Testis (tissue), 3 donors: ENCODE measurements around the gene BIN1. TPM values are rescaled to one million over a fixed set of nuclear protein-coding genes. Genes with fewer than 3 reads are reported as not detected.

Experiments used
- DNase-seq: peaks from one replicate; pipeline ENCODE4 v3.0.0-alpha.2; 2019
- H3K27ac ChIP-seq, 2 donors: fragments of 200-600 bp; sonication (generic); one replicate each; pipeline ENCODE4 v1.5.1; 2019
- H3K27me3 ChIP-seq: fragments of 200-600 bp; sonication (generic); one replicate; pipeline ENCODE4 v1.5.1; 2019
- H3K36me3 ChIP-seq: fragments of 200-600 bp; sonication (generic); one replicate; pipeline ENCODE4 v1.5.1; 2017; ENCODE audit warnings: low read depth; ENCODE audit errors: missing control alignments
- H3K4me1 ChIP-seq: fragments of 200-600 bp; sonication (generic); one replicate; pipeline ENCODE4 v1.5.1; 2019
- H3K4me3 ChIP-seq, 2 donors: fragments of 200-600 bp; sonication (generic); one replicate each; pipeline ENCODE4 v1.5.1; 2017 to 2019
- H3K9me3 ChIP-seq: fragments of 200-600 bp; sonication (generic); one replicate; pipeline ENCODE4 v1.5.1; 2017
- POLR2A ChIP-seq: fragments of 450-650 bp; IDR thresholded peaks from one replicate; pipeline ENCODE4 v1.6.1; 2017; ENCODE audit warnings: antibody characterized with exemption, mild to moderate bottlenecking, moderate library complexity
- WGBS, 2 donors: methylation state at CpG; one replicate each; pipeline ENCODE4 v1.1.5; 2018; 5-methylcytosine and 5-hydroxymethylcytosine counted together
- intact Hi-C: fragments of 100-400 bp; cut with DNase I; formaldehyde crosslinking; loops from one replicate; pipeline ENCODE4 v1.15.1; 2023; ENCODE audit warnings: low total_unique reads
- polyA plus RNA-seq: library from polyadenylated mRNA; stranded (reverse); fragments of 350-450 nt; fragmentation: Illumina TruSeq; extraction: RNeasy Lipid Tissue Mini Kit (QIAGEN cat#74804); gene quantifications from one replicate; pipeline ENCODE4 v1.2.3, GENCODE V29; 2014; ENCODE audit warnings: low read depth, low replicate concordance; ENCODE audit not compliant: insufficient read depth
- total RNA-seq, 2 donors: library from RNA; depleted of rRNA; stranded (reverse); fragments of >200 nt; gene quantifications; one replicate each; pipeline ENCODE4 v1.2.3, GENCODE V29; 2016
- TF ChIP-seq, protein P1 (sequence below), 3 experiments: fragments of 450-650 bp in 2 of 3; fragments of 200-600 bp in 1 of 3; sonication (generic) in 1 of 3; IDR thresholded peaks; one replicate each; pipeline ENCODE4 v1.5.1; 2016 to 2019; ENCODE audit warnings: antibody characterized with exemption in 3 of 3, mild to moderate bottlenecking in 2 of 3, moderate library complexity in 1 of 3

Gene BIN1
- total and polyA plus RNA-seq, 3 donors from 2014 or later = 25.0 to 38.8 (median 28.7) TPM

DNA sequence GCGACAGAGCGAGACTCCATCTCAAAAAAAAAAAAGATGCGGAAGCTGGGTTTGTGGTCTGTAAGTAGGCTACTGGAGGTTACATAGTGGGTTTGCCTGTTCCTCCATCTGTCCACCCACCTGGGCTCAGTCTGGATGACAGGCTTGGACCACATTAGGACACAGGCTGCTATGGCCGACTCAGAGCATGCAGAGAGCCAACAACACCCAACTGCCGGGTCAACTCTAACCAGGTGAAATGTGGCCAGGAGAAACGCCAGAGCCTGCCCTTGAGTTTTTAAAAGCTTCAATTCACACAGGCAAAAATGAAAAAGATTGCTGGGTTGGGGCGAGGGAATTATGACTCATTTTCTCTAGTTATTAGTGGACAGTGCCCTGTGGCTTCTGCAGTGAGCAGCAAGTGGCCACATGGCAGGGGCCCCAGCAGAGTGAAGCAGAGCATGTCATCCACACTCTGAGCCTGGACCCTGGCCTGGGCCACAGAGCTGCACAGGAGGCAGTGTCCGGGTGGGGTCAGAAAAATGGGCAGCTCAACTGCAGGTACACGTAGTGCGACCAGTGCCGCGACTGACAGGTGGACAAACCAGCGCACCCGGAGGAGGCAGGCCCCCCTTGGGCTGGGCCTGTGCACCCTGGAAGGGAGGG lies 67.4 kb downstream of the BIN1 start:
- Histone ChIP-seq H3K27ac (no peak overlapping the region), H3K4me1 (no peaks in the 10 kb centered on the region), H3K9me3 (no peaks in the 10 kb centered on the region), H3K36me3 (no peaks in the 10 kb centered on the region), H3K27me3 (no peaks in the 10 kb centered on the region), H3K4me3 (no peak overlapping the region)
- no peak for DNase-seq
- intact Hi-C loops = no loop called here
- TF ChIP-seq, protein P1, sequence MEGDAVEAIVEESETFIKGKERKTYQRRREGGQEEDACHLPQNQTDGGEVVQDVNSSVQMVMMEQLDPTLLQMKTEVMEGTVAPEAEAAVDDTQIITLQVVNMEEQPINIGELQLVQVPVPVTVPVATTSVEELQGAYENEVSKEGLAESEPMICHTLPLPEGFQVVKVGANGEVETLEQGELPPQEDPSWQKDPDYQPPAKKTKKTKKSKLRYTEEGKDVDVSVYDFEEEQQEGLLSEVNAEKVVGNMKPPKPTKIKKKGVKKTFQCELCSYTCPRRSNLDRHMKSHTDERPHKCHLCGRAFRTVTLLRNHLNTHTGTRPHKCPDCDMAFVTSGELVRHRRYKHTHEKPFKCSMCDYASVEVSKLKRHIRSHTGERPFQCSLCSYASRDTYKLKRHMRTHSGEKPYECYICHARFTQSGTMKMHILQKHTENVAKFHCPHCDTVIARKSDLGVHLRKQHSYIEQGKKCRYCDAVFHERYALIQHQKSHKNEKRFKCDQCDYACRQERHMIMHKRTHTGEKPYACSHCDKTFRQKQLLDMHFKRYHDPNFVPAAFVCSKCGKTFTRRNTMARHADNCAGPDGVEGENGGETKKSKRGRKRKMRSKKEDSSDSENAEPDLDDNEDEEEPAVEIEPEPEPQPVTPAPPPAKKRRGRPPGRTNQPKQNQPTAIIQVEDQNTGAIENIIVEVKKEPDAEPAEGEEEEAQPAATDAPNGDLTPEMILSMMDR (IDR thresholded peaks at IDR 0.05) = no peak
- TF ChIP-seq POLR2A = no peak
- 93 to 95% methylated on average over 14 of the region's 14 CpGs for WGBS, 2 donors

DNA sequence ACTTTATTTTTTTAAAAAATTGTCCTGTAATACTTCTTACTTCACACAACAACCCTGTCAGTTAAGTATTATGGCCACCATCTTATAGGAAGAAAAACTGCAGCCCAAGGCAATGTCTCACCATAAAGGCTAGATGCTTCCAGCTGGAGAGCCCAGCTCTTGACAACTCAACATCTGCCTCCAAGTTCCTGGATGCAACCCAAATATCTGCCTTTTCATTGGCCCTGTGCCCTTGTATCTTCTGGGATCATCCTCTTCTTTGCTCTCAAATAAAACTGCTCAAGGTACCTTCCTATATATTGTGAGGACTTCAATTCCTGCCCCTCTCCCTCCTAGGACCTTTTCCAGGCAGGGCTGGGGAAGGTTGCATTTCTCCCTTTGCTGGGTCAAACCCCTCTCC lies 69.5 kb downstream of the BIN1 start:
- TF ChIP-seq, protein P1 (IDR thresholded peaks at IDR 0.05) = no peak
- TF ChIP-seq POLR2A = no peak
- H3K9me3 ChIP-seq = no peaks in the 10 kb centered on the region
- no peak overlapping the region for H3K4me3 ChIP-seq
- DNase-seq = no peak
- H3K27ac ChIP-seq = no peak overlapping the region
- no peaks in the 10 kb centered on the region for H3K27me3 ChIP-seq
- H3K36me3 ChIP-seq = no peaks in the 10 kb centered on the region
- intact Hi-C loops = no loop called here
- H3K4me1 ChIP-seq = no peaks in the 10 kb centered on the region

DNA sequence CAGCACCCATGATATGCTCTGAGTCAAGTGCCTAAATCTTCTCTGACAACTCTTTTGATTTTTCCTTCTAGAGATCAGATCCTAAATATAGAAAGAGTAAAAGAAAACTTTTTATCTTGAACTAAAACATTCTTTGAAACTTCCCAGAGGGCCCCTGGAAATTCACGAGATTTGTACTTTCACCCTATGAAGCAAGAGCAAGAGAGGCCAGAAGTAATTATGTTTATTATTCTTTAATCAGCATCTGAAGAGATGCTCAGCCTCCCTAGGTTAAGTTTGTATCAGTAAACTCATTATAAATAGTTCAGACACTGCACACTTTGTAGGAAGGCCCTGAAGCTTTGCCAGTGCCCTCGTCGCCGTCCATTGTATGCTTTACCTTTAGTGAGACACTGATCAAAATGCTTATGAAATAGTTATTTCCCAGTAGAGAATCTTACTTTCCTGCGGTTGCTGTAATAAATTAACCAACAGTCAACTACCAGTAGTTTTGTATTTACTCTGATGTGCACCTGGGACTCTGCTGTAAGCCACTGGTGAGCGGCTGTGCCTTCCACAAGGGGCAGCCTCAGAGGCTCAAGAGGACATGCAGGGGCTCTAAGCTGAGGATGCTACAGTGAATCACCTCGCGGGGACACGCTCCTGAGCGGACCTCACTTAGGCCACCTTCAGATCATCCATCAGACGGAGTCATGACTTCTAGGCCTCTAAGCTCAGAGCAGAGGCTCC lies 71.9 kb downstream of the BIN1 start:
- Histone ChIP-seq H3K27ac (no peak overlapping the region), H3K9me3 (no peaks in the 10 kb centered on the region), H3K36me3 (no peaks in the 10 kb centered on the region), H3K4me3 (no peak overlapping the region), H3K4me1 (no peaks in the 10 kb centered on the region), H3K27me3 (no peaks in the 10 kb centered on the region)
- intact Hi-C loops = no loop called here
- DNase-seq = no peak
- 84 to 85% methylated on average over 11 of the region's 11 CpGs for WGBS, 2 donors
- TF ChIP-seq, protein P1 (IDR thresholded peaks at IDR 0.05) = no peak
- no peak for TF ChIP-seq POLR2A

DNA sequence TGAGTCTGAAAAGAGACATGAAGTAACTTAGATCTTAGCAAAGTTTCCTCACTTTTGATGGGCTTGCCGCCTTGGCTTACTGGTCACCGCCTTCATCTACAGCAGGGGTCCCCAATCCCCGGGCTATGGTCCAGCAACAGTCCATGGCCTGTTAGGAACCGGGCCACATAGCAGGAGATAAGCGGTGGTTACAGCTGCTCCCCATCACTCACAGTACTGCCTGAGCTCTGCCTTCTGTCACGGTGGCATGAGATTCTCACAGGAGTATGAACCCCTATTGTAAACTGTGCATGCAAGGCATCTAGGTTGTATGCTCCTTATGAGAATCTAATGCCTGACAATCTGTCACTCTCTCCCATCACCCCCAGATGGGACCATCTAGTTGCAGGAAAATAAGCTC lies 72.9 kb downstream of the BIN1 start:
- H3K36me3 ChIP-seq = no peaks in the 10 kb centered on the region
- no peaks in the 10 kb centered on the region for H3K4me1 ChIP-seq
- H3K9me3 ChIP-seq = no peaks in the 10 kb centered on the region
- no peaks in the 10 kb centered on the region for H3K27me3 ChIP-seq
- no peak overlapping the region for H3K27ac ChIP-seq
- TF ChIP-seq, protein P1 (IDR thresholded peaks at IDR 0.05) = no peak
- no peak for TF ChIP-seq POLR2A
- intact Hi-C loops = no loop called here
- H3K4me3 ChIP-seq = no peak overlapping the region
- WGBS, 2 donors = 78 to 87% methylated on average over 6 of the region's 6 CpGs
- DNase-seq = no peak

DNA sequence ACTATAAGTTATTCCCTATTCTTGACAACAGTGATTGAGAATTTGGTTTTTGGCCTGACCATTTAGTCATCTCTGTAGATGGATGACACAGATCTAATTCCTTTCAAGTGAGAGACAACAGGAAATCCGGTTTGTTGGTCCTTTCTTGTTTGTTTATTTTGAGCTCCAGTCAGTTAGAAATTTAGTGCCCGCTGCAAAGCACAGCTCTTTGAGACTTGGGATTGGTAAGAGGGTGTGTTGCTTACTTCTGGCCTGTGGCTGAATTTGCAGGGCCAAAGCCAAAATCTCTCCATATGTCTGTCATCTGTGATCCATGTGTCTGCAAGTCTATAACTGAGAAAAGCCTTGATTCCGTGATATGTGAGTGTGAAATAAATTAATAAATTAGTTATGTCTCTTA lies 74.3 kb downstream of the BIN1 start:
- H3K27me3 ChIP-seq = no peaks in the 10 kb centered on the region
- no peak overlapping the region for H3K4me3 ChIP-seq
- H3K36me3 ChIP-seq = no peaks in the 10 kb centered on the region
- no peak overlapping the region for H3K27ac ChIP-seq
- no peak for DNase-seq
- TF ChIP-seq POLR2A = no peak
- TF ChIP-seq, protein P1 (IDR thresholded peaks at IDR 0.05) = no peak
- no peaks in the 10 kb centered on the region for H3K9me3 ChIP-seq
- intact Hi-C loops = no loop called here
- no peaks in the 10 kb centered on the region for H3K4me1 ChIP-seq
- 85 to 90% methylated on average over 3 of the region's 3 CpGs for WGBS, 2 donors
